Motor neuron (in vitro differentiated cells): ENCODE measurements around the gene R3HDML. TPM values are rescaled to one million over a fixed set of nuclear protein-coding genes. Genes with fewer than 3 reads are reported as not detected.

Experiments used
- ATAC-seq, 8 experiments: fragments of 200-7000 bp; cut with Tn5 transposase; replicated peaks in 6 of 8; 2 replicates each; pipeline ENCODE4 v1.8.0; 2021; ENCODE audit warnings: mild to moderate bottlenecking in 8 of 8, moderate library complexity in 8 of 8
- H3K27ac ChIP-seq, 2 donors: fragments of 250-450 bp; sonication (Bioruptor Pico); 2 replicates each; pipeline ENCODE4 v1.9.0; 2021; ENCODE audit warnings: antibody characterized with exemption in 2 of 2, mild to moderate bottlenecking in 2 of 2, moderate library complexity in 1 of 2
- H3K4me1 ChIP-seq, 2 donors: fragments of 250-450 bp; sonication (Bioruptor Pico); replicated peaks in 1 of 2; 2 replicates each; pipeline ENCODE4 v1.6.1; 2021; ENCODE audit warnings: antibody characterized with exemption in 2 of 2, mild to moderate bottlenecking in 2 of 2, moderate library complexity in 1 of 2
- H3K4me3 ChIP-seq, 5 donors: fragments of 250-450 bp; sonication (Bioruptor Pico); 2 replicates each; pipeline ENCODE4 v1.9.0; 2021; ENCODE audit warnings: antibody characterized with exemption in 5 of 5, mild to moderate bottlenecking in 5 of 5, moderate library complexity in 4 of 5
- WGBS, 10 experiments: fragments of 450-650 bp; shearing (Covaris generic); methylation state at CpG; one replicate each; pipeline ENCODE4 v1.0.0; 2022; 5-methylcytosine and 5-hydroxymethylcytosine counted together
- in situ Hi-C, 9 experiments: fragments of 400-800 bp; cut with MboI; loops; one replicate each; pipeline ENCODE4 v1.15.0; 2021; ENCODE audit warnings: low sequenced_read_pairs in 9 of 9, low pct_unique_long_range_greater_than_20kb in 2 of 9; ENCODE audit not compliant: unreplicated experiment in 9 of 9
- total RNA-seq, 8 experiments: library from RNA; unstranded; fragments of 300-600 nt; gene quantifications; 2 replicates each; pipeline versions ENCODE4 v1.2.3 to v1.2.4, GENCODE V29; 2022

The R3HDML gene
- total RNA-seq, 8 experiments from 2014 or later, result not detected

DNA sequence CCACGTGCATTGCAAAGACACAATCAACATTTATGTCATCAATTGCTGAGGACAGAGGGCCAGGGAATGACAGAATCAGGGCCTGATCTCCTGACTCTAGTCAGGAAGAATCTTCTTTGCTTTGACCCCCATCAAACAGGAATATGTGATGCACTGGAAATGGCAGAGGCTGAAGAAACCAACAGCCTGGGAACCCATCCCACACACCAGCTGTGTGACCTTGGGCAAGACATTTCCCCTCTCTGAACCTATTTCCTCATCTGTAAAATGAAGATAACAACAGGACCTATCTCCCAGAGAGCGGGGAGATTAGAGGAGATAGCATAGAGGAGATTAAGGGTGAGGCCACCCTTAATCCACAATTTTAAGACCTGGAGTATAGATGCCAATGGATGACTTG, 20.2 kb downstream of the R3HDML start:
- no peak overlapping the region for H3K4me3 ChIP-seq
- no peak for ATAC-seq
- no peak overlapping the region for H3K27ac ChIP-seq
- H3K4me1 ChIP-seq, result peaks cover 0 to 2% of the 10 kb centered on the region in 2 donors
- 17 to 100% (median 53%) methylated on average over 1 to 2 of the region's 2 CpGs; no CpG with 5 or more reads in 2 of the 10 experiments for WGBS, 10 experiments
- in situ Hi-C loops, result no loop called here

DNA sequence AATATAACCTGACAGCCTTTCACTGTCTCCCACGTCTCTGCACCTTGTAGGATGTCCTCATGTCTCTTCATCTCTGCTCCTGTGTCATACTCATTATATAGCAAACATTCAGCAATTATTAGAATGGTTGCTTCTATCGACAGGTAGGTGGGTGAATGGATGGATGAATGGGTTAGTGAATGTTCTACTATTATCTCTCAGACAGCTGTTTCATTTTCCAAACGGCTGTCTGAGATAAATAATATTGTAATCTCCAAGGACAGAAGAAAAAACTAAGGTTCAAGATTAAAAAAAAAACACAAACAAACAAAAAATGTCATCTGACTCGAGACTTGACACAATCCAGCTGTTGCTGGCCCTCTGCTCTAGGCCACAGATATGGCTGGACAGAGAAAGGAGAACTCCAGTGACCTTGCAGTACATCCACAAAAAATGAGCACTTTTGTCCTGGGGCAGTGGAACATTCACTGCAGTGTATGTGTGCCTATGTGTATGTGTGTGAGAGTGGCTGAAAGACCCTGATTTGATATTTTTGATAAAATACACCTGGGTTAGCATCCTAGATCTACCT, 20.8 kb downstream of the R3HDML start:
- H3K27ac ChIP-seq, result no peak overlapping the region
- ATAC-seq, result no peak
- 0 to 100% (median 34%) methylated on average over 1 to 3 of the region's 4 CpGs; no CpG with 5 or more reads in 2 of the 10 experiments for WGBS, 10 experiments
- no peaks in the 10 kb centered on the region for H3K4me1 ChIP-seq
- in situ Hi-C loops, result no loop called here
- no peak overlapping the region for H3K4me3 ChIP-seq

GRCh38 chr20:44358776-44359175, 21.9 kb downstream of the R3HDML start:
- H3K27ac ChIP-seq, result no peak overlapping the region
- no peaks in the 10 kb centered on the region for H3K4me1 ChIP-seq
- no peak for ATAC-seq
- WGBS, 10 experiments, result 58 to 100% (median 72%) methylated on average over 1 to 8 of the region's 8 CpGs; no CpG with 5 or more reads in 1 of the 10 experiments
- no peak overlapping the region for H3K4me3 ChIP-seq
- in situ Hi-C loops, result no loop called here

- in situ Hi-C loops, result no loop called here
- Histone ChIP-seq H3K27ac (no peak overlapping the region), H3K4me3 (no peak overlapping the region), H3K4me1 (no peaks in the 10 kb centered on the region)
- no peak for ATAC-seq
Measured at GRCh38 chr20:44360221-44360620, 23.4 kb downstream of the R3HDML start.

- no peak overlapping the region for H3K27ac ChIP-seq
- in situ Hi-C loops, result no loop called here
- no peak for ATAC-seq
- no peak overlapping the region for H3K4me3 ChIP-seq
- 0 to 100% (median 75%) methylated on average over 1 to 3 of the region's 3 CpGs; no CpG with 5 or more reads in 2 of the 10 experiments for WGBS, 10 experiments
- no peaks in the 10 kb centered on the region for H3K4me1 ChIP-seq
Measured at GRCh38 chr20:44361021-44361420, 24.2 kb downstream of the R3HDML start.

DNA sequence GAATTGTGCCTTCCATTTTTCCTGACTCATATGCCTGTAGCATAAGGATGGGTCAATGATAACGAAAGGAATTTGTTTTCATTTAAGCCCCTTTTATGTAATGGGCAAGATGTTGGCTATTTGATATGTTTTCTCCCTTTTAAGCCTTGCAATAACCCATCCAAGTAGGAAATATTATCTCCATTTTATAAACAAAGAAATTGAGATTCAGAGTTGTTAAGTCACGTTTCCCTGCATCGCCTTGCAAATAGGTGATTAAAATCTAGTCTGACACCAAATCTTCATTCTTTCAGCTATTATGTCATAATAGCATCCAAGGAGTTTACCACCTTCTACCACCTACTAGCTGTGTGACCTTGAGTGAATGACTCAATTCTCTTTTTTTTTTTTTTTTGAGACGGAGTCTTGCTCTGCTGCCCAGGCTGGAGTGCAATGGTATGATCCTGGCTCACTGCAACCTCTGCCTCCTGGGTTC, 25.7 kb downstream of the R3HDML start:
- in situ Hi-C loops, result no loop called here
- Histone ChIP-seq H3K4me3 (no peak overlapping the region), H3K4me1 (no peaks in the 10 kb centered on the region), H3K27ac (no peak overlapping the region)
- ATAC-seq, result no peak
- WGBS, 10 experiments, result 38 to 100% (median 80%) methylated on average over 1 to 4 of the region's 4 CpGs; no CpG with 5 or more reads in 1 of the 10 experiments

- Histone ChIP-seq H3K27ac (no peak overlapping the region), H3K4me3 (no peak overlapping the region), H3K4me1 (no peaks in the 10 kb centered on the region)
- in situ Hi-C loops, result no loop called here
- WGBS, 10 experiments, result 6 to 100% (median 80%) methylated on average over 1 to 4 of the region's 4 CpGs; no CpG with 5 or more reads in 1 of the 10 experiments
- ATAC-seq, result no peak
Measured at GRCh38 chr20:44364068-44364467, 27.2 kb downstream of the R3HDML start.

DNA sequence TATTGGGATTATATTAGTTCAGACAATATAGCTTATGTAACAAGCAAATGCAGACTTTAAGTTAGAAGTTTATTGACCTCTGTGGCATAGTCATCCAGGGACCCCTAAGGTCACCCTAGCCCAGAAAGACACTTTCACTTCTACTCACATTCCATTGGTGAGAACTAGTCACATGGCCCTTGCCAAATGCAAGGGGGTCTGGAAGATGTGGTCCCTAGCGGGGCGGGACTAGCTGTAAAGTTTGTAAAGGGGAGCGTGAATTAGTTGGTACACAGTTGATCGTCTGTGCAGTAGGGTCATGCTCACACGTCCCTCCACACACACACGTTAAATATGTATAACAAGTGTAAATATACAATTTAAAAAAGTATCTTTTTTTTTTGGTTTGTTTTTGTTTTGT, 27.9 kb downstream of the R3HDML start:
- in situ Hi-C loops, result no loop called here
- ATAC-seq, result no peak

DNA sequence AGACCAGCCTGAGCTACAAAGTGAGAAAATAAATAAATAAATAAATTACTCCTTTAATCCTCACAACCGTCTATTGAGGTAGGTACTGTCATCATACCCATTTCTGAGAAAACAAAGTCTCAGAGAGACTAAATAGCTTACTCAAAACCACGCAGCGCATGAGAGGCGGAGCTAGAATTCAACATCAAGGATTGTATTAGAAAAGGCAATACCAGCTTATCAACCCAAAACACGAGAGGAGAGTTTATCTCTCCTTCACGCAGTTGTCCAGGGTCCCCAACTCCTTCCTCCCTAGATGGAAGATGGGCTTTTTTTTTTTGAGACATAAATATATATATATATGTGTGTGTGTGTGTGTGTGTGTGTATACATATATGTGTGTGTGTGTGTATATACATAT, 30.9 kb downstream of the R3HDML start:
- no peak for ATAC-seq
- in situ Hi-C loops, result no loop called here
- Histone ChIP-seq H3K4me3 (no peak overlapping the region), H3K4me1 (no peaks in the 10 kb centered on the region), H3K27ac (no peak overlapping the region)
- 63 to 100% (median 93%) methylated on average over 1 to 6 of the region's 6 CpGs; no CpG with 5 or more reads in 3 of the 10 experiments for WGBS, 10 experiments

More for the DNA sequence above, 27.9 kb downstream of the R3HDML start:
- 41 to 100% (median 80%) methylated on average over 1 to 5 of the region's 6 CpGs; no CpG with 5 or more reads in 3 of the 10 experiments for WGBS, 10 experiments
- Histone ChIP-seq H3K4me1 (no peaks in the 10 kb centered on the region), H3K4me3 (no peak overlapping the region), H3K27ac (no peak overlapping the region)

DNA sequence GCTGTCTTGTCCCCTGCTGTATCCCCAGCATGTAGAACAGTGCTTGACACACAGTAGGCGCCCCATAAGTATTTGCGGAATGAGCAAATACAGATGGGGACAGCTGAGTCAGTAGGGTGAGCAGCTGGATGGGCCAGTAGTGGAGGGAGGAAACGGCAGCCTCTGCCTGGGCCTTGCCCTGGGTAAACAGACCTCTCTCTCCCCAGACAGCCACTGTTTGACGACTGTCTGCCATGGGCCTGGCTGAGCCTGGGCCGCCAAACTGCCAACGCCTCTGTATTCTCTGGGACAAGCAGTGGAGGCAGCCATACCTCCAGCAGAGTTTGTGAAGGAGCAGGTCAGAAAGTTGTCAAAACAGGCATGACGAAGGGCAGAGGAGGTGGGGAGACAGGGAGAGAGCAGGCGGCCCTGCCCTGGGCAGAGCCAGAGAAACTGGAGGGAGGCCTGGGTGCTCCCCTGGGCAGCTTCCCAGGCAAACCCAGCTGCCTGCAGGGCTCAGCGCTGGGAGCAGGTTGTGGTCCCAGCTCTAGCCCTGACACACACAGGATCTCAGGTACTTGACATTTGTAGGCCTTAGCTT, 33.9 kb downstream of the R3HDML start:
- no peaks in the 10 kb centered on the region for H3K4me1 ChIP-seq
- H3K4me3 ChIP-seq, result no peak overlapping the region
- in situ Hi-C loops, result no loop called here
- H3K27ac ChIP-seq, result no peak overlapping the region
- 55 to 93% (median 83%) methylated on average over 1 to 5 of the region's 9 CpGs; no CpG with 5 or more reads in 5 of the 10 experiments for WGBS, 10 experiments
- peak in 3 of 8 experiments; percentile 55 to 96 (median 58) for ATAC-seq

GRCh38 chr20:44382641-44383040, 45.8 kb downstream of the R3HDML start:
- no peak for ATAC-seq
- 30 to 88% (median 68%) methylated on average over 1 to 2 of the region's 2 CpGs; no CpG with 5 or more reads in 3 of the 10 experiments for WGBS, 10 experiments
- in situ Hi-C loops, result loop anchor here in 2 of 9 experiments (10.0 to 25.0 kb wide), 2 partner anchors 168 to 230 kb away; partner anchors contain the start of gene OSER1 (in 1 of the 2)
- Histone ChIP-seq H3K4me3 (no peak overlapping the region), H3K27ac (no peak overlapping the region), H3K4me1 (no peaks in the 10 kb centered on the region)

- Histone ChIP-seq H3K4me3 (no peak overlapping the region), H3K27ac (no peak overlapping the region), H3K4me1 (no peaks in the 10 kb centered on the region)
- WGBS, 10 experiments, result 0 to 40% (median 5%) methylated on average over 2 to 9 of the region's 9 CpGs; no CpG with 5 or more reads in 1 of the 10 experiments
- ATAC-seq, result peak; percentile 55 to 76 (median 68)
- in situ Hi-C loops, result loop anchor here in 2 of 9 experiments (5.0 to 25.0 kb wide), 3 partner anchors 78 to 228 kb away; partner anchors contain the start of gene OSER1 (in 1 of the 2)
Measured at GRCh38 chr20:44384423-44385027, 47.7 kb downstream of the R3HDML start.

GRCh38 chr20:44388466-44389023, 51.7 kb downstream of the R3HDML start:
- ATAC-seq, result peak in 6 of 8 experiments; percentile 32 to 95 (median 76)
- H3K27ac ChIP-seq, result no peak overlapping the region
- no peaks in the 10 kb centered on the region for H3K4me1 ChIP-seq
- in situ Hi-C loops, result loop anchor here in 2 of 9 experiments (5.0 to 25.0 kb wide), 3 partner anchors 74 to 224 kb away; partner anchors contain the start of gene OSER1 (in 1 of the 2)
- H3K4me3 ChIP-seq, result no peak overlapping the region
- 0 to 19% (median 6%) methylated on average over 2 to 7 of the region's 29 CpGs; no CpG with 5 or more reads in 5 of the 10 experiments for WGBS, 10 experiments
